ENCODE results near the gene RGS19.

Gene RGS19

GRCh38 chr20:64033981-64034493, 45.3 kb downstream of the RGS19 start:
- Histone ChIP-seq H2AFZ (ENCODE audit: low read length) (no peak overlapping the region), H4K91ac (ENCODE audit: low read depth, low read length, poor library complexity) (no peak overlapping the region), H2AK5ac (ENCODE audit: low read depth, low read length) (no peak overlapping the region), H3K14ac (ENCODE audit: low read length) (no peak overlapping the region), H3K4ac (ENCODE audit: low read length) (no peak overlapping the region), H2BK15ac (ENCODE audit: low read length) (peak overlapping the region; percentile 17), H2BK5ac (ENCODE audit: low read length) (no peak overlapping the region), H3K36me3 (replicated peaks in 1 of 2; ENCODE audit: control insufficient read depth in 2 of 2, insufficient read depth in 2 of 2, low read length in 2 of 2) (peaks cover 35 to 58% of the 10 kb centered on the region in 2 donors), H3K4me1 (ENCODE audit: control insufficient read depth in 2 of 2, insufficient read depth in 1 of 2, low read depth in 1 of 2, low read length in 2 of 2) (peaks cover 10 to 12% of the 10 kb centered on the region in 2 donors), H3K4me2 (ENCODE audit: insufficient read depth, low read length, poor library complexity, severe bottlenecking) (no peak overlapping the region), H2BK120ac (ENCODE audit: low read depth, low read length) (no peak overlapping the region), H3K27ac (replicated peaks; ENCODE audit: low read length) (no peak overlapping the region), H3K9ac (ENCODE audit: low read depth, low read length, poor library complexity) (no peak overlapping the region), H3K79me1 (ENCODE audit: low read depth, low read length) (peaks cover 2% of the 10 kb centered on the region), H3K4me3 (ENCODE audit: low read length in 2 of 2) (no peak overlapping the region), H4K8ac (ENCODE audit: low read depth, low read length) (no peak overlapping the region), H3K9me3 (replicated peaks in 1 of 2; ENCODE audit: control insufficient read depth in 2 of 2, insufficient read depth in 1 of 2, low read depth in 1 of 2, low read length in 2 of 2) (no peaks in the 10 kb centered on the region), H3K23ac (ENCODE audit: low read depth, low read length, poor library complexity) (peak overlapping the region; percentile 65), H3K27me3 (ENCODE audit: control insufficient read depth in 3 of 3, insufficient read depth in 3 of 3, low read depth in 1 of 3, low read length in 3 of 3) (peaks cover 4 to 23% (median 10%) of the 10 kb centered on the region in 3 experiments), H3K18ac (ENCODE audit: low read length) (no peak overlapping the region), H2BK12ac (ENCODE audit: low read length) (no peak overlapping the region)
- DNase-seq (ENCODE audit: low spot score), result no peak
- no CpG with 5 or more reads among the region's 11 CpGs for WGBS, 2 donors (ENCODE audit: extremely low coverage in 2 of 2, insufficient read length in 2 of 2, insufficient replicate concordance in 1 of 2)

- peaks cover 0 to 12% (median 3%) of the 10 kb centered on the region in 3 experiments for H3K27me3 ChIP-seq (ENCODE audit: control insufficient read depth in 3 of 3, insufficient read depth in 3 of 3, low read depth in 1 of 3, low read length in 3 of 3)
- peaks cover 41 to 69% of the 10 kb centered on the region in 2 donors for H3K36me3 ChIP-seq (replicated peaks in 1 of 2; ENCODE audit: control insufficient read depth in 2 of 2, insufficient read depth in 2 of 2, low read length in 2 of 2)
- H4K8ac ChIP-seq (ENCODE audit: low read depth, low read length), result no peak overlapping the region
- H3K79me1 ChIP-seq (ENCODE audit: low read depth, low read length), result peaks cover 5% of the 10 kb centered on the region
- H2BK120ac ChIP-seq (ENCODE audit: low read depth, low read length), result no peak overlapping the region
- H2BK15ac ChIP-seq (ENCODE audit: low read length), result no peak overlapping the region
- H3K4me2 ChIP-seq (ENCODE audit: insufficient read depth, low read length, poor library complexity, severe bottlenecking), result no peak overlapping the region
- H2AK5ac ChIP-seq (ENCODE audit: low read depth, low read length), result no peak overlapping the region
- H4K91ac ChIP-seq (ENCODE audit: low read depth, low read length, poor library complexity), result no peak overlapping the region
- no peak for DNase-seq (ENCODE audit: low spot score)
- peaks cover 10 to 12% of the 10 kb centered on the region in 2 donors for H3K4me1 ChIP-seq (ENCODE audit: control insufficient read depth in 2 of 2, insufficient read depth in 1 of 2, low read depth in 1 of 2, low read length in 2 of 2)
- H3K4me3 ChIP-seq (ENCODE audit: low read length in 2 of 2), result no peak overlapping the region
- H3K18ac ChIP-seq (ENCODE audit: low read length), result no peak overlapping the region
- no peaks in the 10 kb centered on the region for H3K9me3 ChIP-seq (replicated peaks in 1 of 2; ENCODE audit: control insufficient read depth in 2 of 2, insufficient read depth in 1 of 2, low read depth in 1 of 2, low read length in 2 of 2)
- H3K27ac ChIP-seq (replicated peaks; ENCODE audit: low read length), result no peak overlapping the region
- no peak overlapping the region for H2BK5ac ChIP-seq (ENCODE audit: low read length)
- no peak overlapping the region for H3K14ac ChIP-seq (ENCODE audit: low read length)
- WGBS, 2 donors (ENCODE audit: extremely low coverage in 2 of 2, insufficient read length in 2 of 2, insufficient replicate concordance in 1 of 2), result no CpG with 5 or more reads among the region's 31 CpGs
- H2BK12ac ChIP-seq (ENCODE audit: low read length), result no peak overlapping the region
- H3K9ac ChIP-seq (ENCODE audit: low read depth, low read length, poor library complexity), result no peak overlapping the region
- H3K23ac ChIP-seq (ENCODE audit: low read depth, low read length, poor library complexity), result peak overlapping the region; percentile 44
- H2AFZ ChIP-seq (ENCODE audit: low read length), result no peak overlapping the region
- no peak overlapping the region for H3K4ac ChIP-seq (ENCODE audit: low read length)
These were observed 46.4 kb downstream of the RGS19 start for GRCh38 chr20:64032706-64033624.

- Histone ChIP-seq H3K79me1 (ENCODE audit: low read depth, low read length) (peaks cover 8% of the 10 kb centered on the region), H3K27me3 (ENCODE audit: control insufficient read depth in 3 of 3, insufficient read depth in 3 of 3, low read depth in 1 of 3, low read length in 3 of 3) (peaks cover 0 to 1% (median 0%) of the 10 kb centered on the region in 3 experiments), H3K27ac (replicated peaks; ENCODE audit: low read length) (no peak overlapping the region), H3K4me1 (ENCODE audit: control insufficient read depth in 2 of 2, insufficient read depth in 1 of 2, low read depth in 1 of 2, low read length in 2 of 2) (peaks cover 10 to 12% of the 10 kb centered on the region in 2 donors), H3K9me3 (replicated peaks in 1 of 2; ENCODE audit: control insufficient read depth in 2 of 2, insufficient read depth in 1 of 2, low read depth in 1 of 2, low read length in 2 of 2) (no peaks in the 10 kb centered on the region), H3K36me3 (replicated peaks in 1 of 2; ENCODE audit: control insufficient read depth in 2 of 2, insufficient read depth in 2 of 2, low read length in 2 of 2) (peaks cover 52 to 80% of the 10 kb centered on the region in 2 donors), H3K23ac (ENCODE audit: low read depth, low read length, poor library complexity) (no peak overlapping the region), H2AK5ac (ENCODE audit: low read depth, low read length) (no peak overlapping the region), H3K4me2 (ENCODE audit: insufficient read depth, low read length, poor library complexity, severe bottlenecking) (no peak overlapping the region), H3K18ac (ENCODE audit: low read length) (no peak overlapping the region), H3K4me3 (ENCODE audit: low read length in 2 of 2) (no peak overlapping the region), H4K91ac (ENCODE audit: low read depth, low read length, poor library complexity) (no peak overlapping the region), H2BK120ac (ENCODE audit: low read depth, low read length) (no peak overlapping the region), H3K14ac (ENCODE audit: low read length) (no peak overlapping the region), H2AFZ (ENCODE audit: low read length) (no peak overlapping the region), H3K4ac (ENCODE audit: low read length) (no peak overlapping the region), H2BK5ac (ENCODE audit: low read length) (no peak overlapping the region), H4K8ac (ENCODE audit: low read depth, low read length) (no peak overlapping the region), H2BK15ac (ENCODE audit: low read length) (no peak overlapping the region), H2BK12ac (ENCODE audit: low read length) (no peak overlapping the region), H3K9ac (ENCODE audit: low read depth, low read length, poor library complexity) (no peak overlapping the region)
- DNase-seq (ENCODE audit: low spot score), result no peak
- WGBS, 2 donors (ENCODE audit: extremely low coverage in 2 of 2, insufficient read length in 2 of 2, insufficient replicate concordance in 1 of 2), result no CpG with 5 or more reads among the region's 19 CpGs
These were observed 47.5 kb downstream of the RGS19 start for GRCh38 chr20:64031822-64032314.
